Measurements from ENCODE around the gene CRABP1.

DNA sequence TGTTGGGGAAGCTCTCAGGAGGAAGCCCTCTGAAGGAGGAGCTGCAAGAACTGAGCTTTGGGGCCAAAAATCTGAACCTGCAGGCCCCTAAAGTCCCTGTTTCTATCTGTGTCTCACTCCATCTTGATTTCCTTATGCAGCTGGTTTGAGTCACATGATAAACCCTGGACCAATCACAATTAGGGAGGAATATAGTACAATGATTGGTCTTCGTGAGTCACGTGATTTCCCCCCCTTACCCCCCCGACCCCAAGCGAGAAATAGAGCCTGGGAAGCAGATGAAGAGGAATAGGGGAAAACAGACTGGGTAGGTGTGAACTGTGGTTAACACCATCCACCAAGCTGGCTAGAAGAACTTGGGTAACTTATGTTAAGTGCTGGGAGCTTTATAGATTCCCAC lies 12.9 kb downstream of the CRABP1 start:
- TF ChIP-seq POLR2A (IDR thresholded peaks at IDR 0.05): no peak
- no peak for TF ChIP-seq CTCF (IDR thresholded peaks at IDR 0.05)

Data from Peyer's patch (tissue), 4 donors.